ENCODE data around the gene FAM162B.

The FAM162B gene

GRCh38 chr6:116764629-116764960 lies 924 bp downstream of the FAM162B start:
- H2BK120ac ChIP-seq (ENCODE audit: low read depth, low read length), result no peak overlapping the region
- no CpG with 5 or more reads among the region's 19 CpGs for WGBS, 2 donors (ENCODE audit: extremely low coverage in 2 of 2, insufficient read length in 2 of 2, insufficient replicate concordance in 1 of 2)
- peak; percentile 12 for DNase-seq (ENCODE audit: low spot score)

DNA sequence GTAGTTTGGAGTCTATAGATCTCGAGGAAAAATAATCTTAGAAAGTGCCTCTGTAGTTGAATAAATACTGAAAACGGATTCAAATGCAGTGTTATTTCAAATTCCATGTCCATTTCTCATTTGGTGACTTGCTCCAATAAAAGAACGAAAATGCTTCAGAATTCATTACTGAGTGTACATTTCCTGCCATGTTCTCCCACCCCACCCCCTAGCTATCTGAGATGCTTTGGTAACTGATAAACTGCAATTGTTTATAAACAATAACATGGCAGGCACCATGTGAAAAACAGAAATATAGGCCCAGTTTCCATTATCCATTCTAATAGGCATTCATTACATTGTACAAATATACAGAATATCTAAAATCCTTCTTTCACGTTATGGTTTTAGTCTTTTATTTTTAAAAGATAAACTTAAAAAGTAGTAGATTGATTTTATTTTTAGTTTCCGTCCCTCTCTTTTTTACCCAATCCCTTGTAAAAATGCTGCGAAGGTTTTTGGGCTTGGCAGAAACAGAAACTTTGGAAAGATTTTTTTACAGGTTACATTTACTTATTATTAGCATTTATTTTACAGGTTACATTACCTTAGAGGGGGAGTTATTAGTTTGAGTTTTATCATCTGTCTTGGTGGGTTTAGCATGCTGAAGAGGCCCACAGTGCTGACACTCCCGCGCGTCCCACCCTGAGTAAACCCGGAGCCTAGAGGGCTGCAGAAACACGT lies 1.5 kb downstream of the FAM162B start:
- H3K4me1 ChIP-seq (ENCODE audit: control insufficient read depth in 2 of 2, insufficient read depth in 1 of 2, low read depth in 1 of 2, low read length in 2 of 2), result peaks cover 0 to 1% of the 10 kb centered on the region in 2 donors
- DNase-seq (ENCODE audit: low spot score), result no peak
- H2AFZ ChIP-seq (ENCODE audit: low read length), result peak overlapping the region; percentile 94
- H3K4ac ChIP-seq (ENCODE audit: low read length), result no peak overlapping the region
- H2AK5ac ChIP-seq (ENCODE audit: low read depth, low read length), result no peak overlapping the region
- H3K9ac ChIP-seq (ENCODE audit: low read depth, low read length, poor library complexity), result peak overlapping the region; percentile 82
- no peaks in the 10 kb centered on the region for H3K36me3 ChIP-seq (replicated peaks in 1 of 2; ENCODE audit: control insufficient read depth in 2 of 2, insufficient read depth in 2 of 2, low read length in 2 of 2)
- peak overlapping the region; percentile 91 for H3K4me2 ChIP-seq (ENCODE audit: insufficient read depth, low read length, poor library complexity, severe bottlenecking)
- no peak overlapping the region for H2BK15ac ChIP-seq (ENCODE audit: low read length)
- WGBS, 2 donors (ENCODE audit: extremely low coverage in 2 of 2, insufficient read length in 2 of 2, insufficient replicate concordance in 1 of 2), result no CpG with 5 or more reads among the region's 11 CpGs
- H3K4me3 ChIP-seq (ENCODE audit: low read length in 2 of 2), result no peak overlapping the region
- H3K27me3 ChIP-seq (ENCODE audit: control insufficient read depth in 3 of 3, insufficient read depth in 3 of 3, low read depth in 1 of 3, low read length in 3 of 3), result peaks cover 7 to 76% (median 25%) of the 10 kb centered on the region in 3 experiments
- no peak overlapping the region for H2BK12ac ChIP-seq (ENCODE audit: low read length)
- no peak overlapping the region for H3K23ac ChIP-seq (ENCODE audit: low read depth, low read length, poor library complexity)
- no peak overlapping the region for H2BK120ac ChIP-seq (ENCODE audit: low read depth, low read length)
- H4K8ac ChIP-seq (ENCODE audit: low read depth, low read length), result no peak overlapping the region
- H3K27ac ChIP-seq (replicated peaks; ENCODE audit: low read length), result no peak overlapping the region
- peak overlapping the region; percentile 92 for H3K18ac ChIP-seq (ENCODE audit: low read length)
- no peak overlapping the region for H4K91ac ChIP-seq (ENCODE audit: low read depth, low read length, poor library complexity)
- no peaks in the 10 kb centered on the region for H3K9me3 ChIP-seq (replicated peaks in 1 of 2; ENCODE audit: control insufficient read depth in 2 of 2, insufficient read depth in 1 of 2, low read depth in 1 of 2, low read length in 2 of 2)
- no peak overlapping the region for H2BK5ac ChIP-seq (ENCODE audit: low read length)
- no peak overlapping the region for H3K14ac ChIP-seq (ENCODE audit: low read length)
- H3K79me1 ChIP-seq (ENCODE audit: low read depth, low read length), result no peaks in the 10 kb centered on the region

More at GRCh38 chr6:116764629-116764960, 924 bp downstream of the FAM162B start:
- peak overlapping the region; percentile 94 for H2AFZ ChIP-seq (ENCODE audit: low read length)
- no peak overlapping the region for H2BK5ac ChIP-seq (ENCODE audit: low read length)
- H3K23ac ChIP-seq (ENCODE audit: low read depth, low read length, poor library complexity), result no peak overlapping the region
- H3K79me1 ChIP-seq (ENCODE audit: low read depth, low read length), result no peaks in the 10 kb centered on the region
- H3K4me1 ChIP-seq (ENCODE audit: control insufficient read depth in 2 of 2, insufficient read depth in 1 of 2, low read depth in 1 of 2, low read length in 2 of 2), result peaks cover 0 to 1% of the 10 kb centered on the region in 2 donors
- H3K9me3 ChIP-seq (replicated peaks in 1 of 2; ENCODE audit: control insufficient read depth in 2 of 2, insufficient read depth in 1 of 2, low read depth in 1 of 2, low read length in 2 of 2), result no peaks in the 10 kb centered on the region
- peak overlapping the region; percentile 91 for H3K4me2 ChIP-seq (ENCODE audit: insufficient read depth, low read length, poor library complexity, severe bottlenecking)
- peak overlapping the region; percentile 92 for H3K18ac ChIP-seq (ENCODE audit: low read length)
- no peak overlapping the region for H2AK5ac ChIP-seq (ENCODE audit: low read depth, low read length)
- peaks cover 7 to 76% (median 25%) of the 10 kb centered on the region in 3 experiments for H3K27me3 ChIP-seq (ENCODE audit: control insufficient read depth in 3 of 3, insufficient read depth in 3 of 3, low read depth in 1 of 3, low read length in 3 of 3)
- no peak overlapping the region for H3K4ac ChIP-seq (ENCODE audit: low read length)
- no peak overlapping the region for H2BK12ac ChIP-seq (ENCODE audit: low read length)
- H4K91ac ChIP-seq (ENCODE audit: low read depth, low read length, poor library complexity), result no peak overlapping the region
- peak overlapping the region; percentile 26 to 80 for H3K4me3 ChIP-seq (ENCODE audit: low read length in 2 of 2)
- no peak overlapping the region for H3K27ac ChIP-seq (replicated peaks; ENCODE audit: low read length)
- H4K8ac ChIP-seq (ENCODE audit: low read depth, low read length), result no peak overlapping the region
- no peak overlapping the region for H3K14ac ChIP-seq (ENCODE audit: low read length)
- no peaks in the 10 kb centered on the region for H3K36me3 ChIP-seq (replicated peaks in 1 of 2; ENCODE audit: control insufficient read depth in 2 of 2, insufficient read depth in 2 of 2, low read length in 2 of 2)
- H3K9ac ChIP-seq (ENCODE audit: low read depth, low read length, poor library complexity), result peak overlapping the region; percentile 82
- H2BK15ac ChIP-seq (ENCODE audit: low read length), result peak overlapping the region; percentile 27

DNA sequence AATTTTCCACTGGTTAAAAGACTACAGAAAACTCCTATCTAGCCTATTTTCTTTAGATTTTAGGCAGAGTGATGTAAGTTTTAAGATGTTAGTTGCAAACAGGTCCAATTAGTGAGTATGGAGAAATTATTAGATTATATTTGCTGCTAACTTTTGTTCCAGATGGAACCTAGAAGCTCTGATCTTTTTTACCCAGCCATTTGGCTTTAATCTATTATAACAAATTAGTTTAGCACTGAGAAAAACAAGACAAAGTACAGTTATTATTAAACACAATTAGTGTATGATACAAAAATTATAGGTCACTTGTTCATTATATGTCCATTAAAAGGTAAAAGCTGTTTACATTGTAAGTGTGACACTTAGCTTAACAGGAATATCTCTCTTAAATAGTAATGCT lies 2.5 kb downstream of the FAM162B start:
- Histone ChIP-seq H2BK12ac (ENCODE audit: low read length) (no peak overlapping the region), H3K4me2 (ENCODE audit: insufficient read depth, low read length, poor library complexity, severe bottlenecking) (no peak overlapping the region), H2BK15ac (ENCODE audit: low read length) (no peak overlapping the region), H2AFZ (ENCODE audit: low read length) (no peak overlapping the region), H4K91ac (ENCODE audit: low read depth, low read length, poor library complexity) (no peak overlapping the region), H3K18ac (ENCODE audit: low read length) (no peak overlapping the region), H3K79me1 (ENCODE audit: low read depth, low read length) (no peaks in the 10 kb centered on the region), H2AK5ac (ENCODE audit: low read depth, low read length) (no peak overlapping the region), H3K27me3 (ENCODE audit: control insufficient read depth in 3 of 3, insufficient read depth in 3 of 3, low read depth in 1 of 3, low read length in 3 of 3) (peaks cover 7 to 69% (median 25%) of the 10 kb centered on the region in 3 experiments), H4K8ac (ENCODE audit: low read depth, low read length) (no peak overlapping the region), H3K23ac (ENCODE audit: low read depth, low read length, poor library complexity) (no peak overlapping the region), H3K36me3 (replicated peaks in 1 of 2; ENCODE audit: control insufficient read depth in 2 of 2, insufficient read depth in 2 of 2, low read length in 2 of 2) (no peaks in the 10 kb centered on the region), H3K9me3 (replicated peaks in 1 of 2; ENCODE audit: control insufficient read depth in 2 of 2, insufficient read depth in 1 of 2, low read depth in 1 of 2, low read length in 2 of 2) (no peaks in the 10 kb centered on the region), H3K4me1 (ENCODE audit: control insufficient read depth in 2 of 2, insufficient read depth in 1 of 2, low read depth in 1 of 2, low read length in 2 of 2) (peaks cover 0 to 1% of the 10 kb centered on the region in 2 donors), H3K27ac (replicated peaks; ENCODE audit: low read length) (no peak overlapping the region), H3K14ac (ENCODE audit: low read length) (no peak overlapping the region), H2BK120ac (ENCODE audit: low read depth, low read length) (no peak overlapping the region), H3K4me3 (ENCODE audit: low read length in 2 of 2) (no peak overlapping the region), H3K4ac (ENCODE audit: low read length) (no peak overlapping the region), H2BK5ac (ENCODE audit: low read length) (no peak overlapping the region), H3K9ac (ENCODE audit: low read depth, low read length, poor library complexity) (no peak overlapping the region)
- no peak for DNase-seq (ENCODE audit: low spot score)

GRCh38 chr6:116762235-116762634 lies 3.3 kb downstream of the FAM162B start:
- no peak overlapping the region for H3K14ac ChIP-seq (ENCODE audit: low read length)
- H3K4me1 ChIP-seq (ENCODE audit: control insufficient read depth in 2 of 2, insufficient read depth in 1 of 2, low read depth in 1 of 2, low read length in 2 of 2), result peaks cover 0 to 1% of the 10 kb centered on the region in 2 donors
- no peak overlapping the region for H2BK15ac ChIP-seq (ENCODE audit: low read length)
- no CpG with 5 or more reads among the region's 1 CpG for WGBS, 2 donors (ENCODE audit: extremely low coverage in 2 of 2, insufficient read length in 2 of 2, insufficient replicate concordance in 1 of 2)
- H3K18ac ChIP-seq (ENCODE audit: low read length), result no peak overlapping the region
- no peak overlapping the region for H2AFZ ChIP-seq (ENCODE audit: low read length)
- H2AK5ac ChIP-seq (ENCODE audit: low read depth, low read length), result no peak overlapping the region
- H4K8ac ChIP-seq (ENCODE audit: low read depth, low read length), result no peak overlapping the region
- H4K91ac ChIP-seq (ENCODE audit: low read depth, low read length, poor library complexity), result no peak overlapping the region
- H2BK5ac ChIP-seq (ENCODE audit: low read length), result no peak overlapping the region
- no peaks in the 10 kb centered on the region for H3K9me3 ChIP-seq (replicated peaks in 1 of 2; ENCODE audit: control insufficient read depth in 2 of 2, insufficient read depth in 1 of 2, low read depth in 1 of 2, low read length in 2 of 2)
- no peak overlapping the region for H3K27ac ChIP-seq (replicated peaks; ENCODE audit: low read length)
- no peak overlapping the region for H2BK12ac ChIP-seq (ENCODE audit: low read length)
- no peak overlapping the region for H3K9ac ChIP-seq (ENCODE audit: low read depth, low read length, poor library complexity)
- no peak for DNase-seq (ENCODE audit: low spot score)
- peaks cover 7 to 64% (median 25%) of the 10 kb centered on the region in 3 experiments for H3K27me3 ChIP-seq (ENCODE audit: control insufficient read depth in 3 of 3, insufficient read depth in 3 of 3, low read depth in 1 of 3, low read length in 3 of 3)
- no peak overlapping the region for H3K23ac ChIP-seq (ENCODE audit: low read depth, low read length, poor library complexity)
- H3K36me3 ChIP-seq (replicated peaks in 1 of 2; ENCODE audit: control insufficient read depth in 2 of 2, insufficient read depth in 2 of 2, low read length in 2 of 2), result no peaks in the 10 kb centered on the region
- no peak overlapping the region for H3K4ac ChIP-seq (ENCODE audit: low read length)
- H3K4me2 ChIP-seq (ENCODE audit: insufficient read depth, low read length, poor library complexity, severe bottlenecking), result no peak overlapping the region
- H2BK120ac ChIP-seq (ENCODE audit: low read depth, low read length), result no peak overlapping the region
- H3K4me3 ChIP-seq (ENCODE audit: low read length in 2 of 2), result no peak overlapping the region
- no peaks in the 10 kb centered on the region for H3K79me1 ChIP-seq (ENCODE audit: low read depth, low read length)
